Cardiac septum (tissue), 1 donor: Measurements from ENCODE around the gene SRPRA. TPM values are rescaled to one million over a fixed set of nuclear protein-coding genes. Genes with fewer than 3 reads are reported as not detected.

ENCODE experiments used
- total RNA-seq: library from RNA; stranded (reverse); fragmentation: NEBNext Ultra II Directional; extraction: Animal tissue kit (Norgen Biotek cat#: 25700); gene quantifications from one replicate; pipeline ENCODE4 v1.2.1, GENCODE V29; 2021
- donor health status: DM: no; HTN: no; CAD: no.

Gene SRPRA
- total RNA-seq, 1 donor from 2014 or later: 77.4 TPM

Other genes with a start within 250 kb of the SRPRA start
- gene CDON, start 206.0 kb downstream of the SRPRA start, total RNA-seq: 4.4 TPM
- 32.2 TPM for gene RPUSD4, start 57.2 kb downstream of the SRPRA start, total RNA-seq
- 22.3 TPM for gene FAM118B, start 57.1 kb downstream of the SRPRA start, total RNA-seq
- 23.0 TPM for gene FOXRED1, start 259 bp upstream of the SRPRA start, total RNA-seq
- gene TIRAP, start 14.2 kb upstream of the SRPRA start, total RNA-seq: 8.4 TPM
- gene DCPS, start 35.2 kb upstream of the SRPRA start, total RNA-seq: 9.9 TPM
- gene ST3GAL4, start 86.8 kb upstream of the SRPRA start, total RNA-seq: 55.1 TPM